ENCODE results near the gene CTPS2. TPM values are rescaled to one million over a fixed set of nuclear protein-coding genes. Genes with fewer than 3 reads are reported as not detected.
A peak's percentile ranks its signal among the peaks of the same experiment; 100 is the strongest.
"Not testable (repeated sequence)": the region's sequence is repeated elsewhere in the genome, so short reads cannot be mapped to it uniquely, and the experiment has no call there.

Gene CTPS2, protein sequence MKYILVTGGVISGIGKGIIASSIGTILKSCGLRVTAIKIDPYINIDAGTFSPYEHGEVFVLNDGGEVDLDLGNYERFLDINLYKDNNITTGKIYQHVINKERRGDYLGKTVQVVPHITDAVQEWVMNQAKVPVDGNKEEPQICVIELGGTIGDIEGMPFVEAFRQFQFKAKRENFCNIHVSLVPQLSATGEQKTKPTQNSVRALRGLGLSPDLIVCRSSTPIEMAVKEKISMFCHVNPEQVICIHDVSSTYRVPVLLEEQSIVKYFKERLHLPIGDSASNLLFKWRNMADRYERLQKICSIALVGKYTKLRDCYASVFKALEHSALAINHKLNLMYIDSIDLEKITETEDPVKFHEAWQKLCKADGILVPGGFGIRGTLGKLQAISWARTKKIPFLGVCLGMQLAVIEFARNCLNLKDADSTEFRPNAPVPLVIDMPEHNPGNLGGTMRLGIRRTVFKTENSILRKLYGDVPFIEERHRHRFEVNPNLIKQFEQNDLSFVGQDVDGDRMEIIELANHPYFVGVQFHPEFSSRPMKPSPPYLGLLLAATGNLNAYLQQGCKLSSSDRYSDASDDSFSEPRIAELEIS
- total RNA-seq (ENCODE audit: low replicate concordance) = 100 and 116 TPM in 2 replicates

DNA sequence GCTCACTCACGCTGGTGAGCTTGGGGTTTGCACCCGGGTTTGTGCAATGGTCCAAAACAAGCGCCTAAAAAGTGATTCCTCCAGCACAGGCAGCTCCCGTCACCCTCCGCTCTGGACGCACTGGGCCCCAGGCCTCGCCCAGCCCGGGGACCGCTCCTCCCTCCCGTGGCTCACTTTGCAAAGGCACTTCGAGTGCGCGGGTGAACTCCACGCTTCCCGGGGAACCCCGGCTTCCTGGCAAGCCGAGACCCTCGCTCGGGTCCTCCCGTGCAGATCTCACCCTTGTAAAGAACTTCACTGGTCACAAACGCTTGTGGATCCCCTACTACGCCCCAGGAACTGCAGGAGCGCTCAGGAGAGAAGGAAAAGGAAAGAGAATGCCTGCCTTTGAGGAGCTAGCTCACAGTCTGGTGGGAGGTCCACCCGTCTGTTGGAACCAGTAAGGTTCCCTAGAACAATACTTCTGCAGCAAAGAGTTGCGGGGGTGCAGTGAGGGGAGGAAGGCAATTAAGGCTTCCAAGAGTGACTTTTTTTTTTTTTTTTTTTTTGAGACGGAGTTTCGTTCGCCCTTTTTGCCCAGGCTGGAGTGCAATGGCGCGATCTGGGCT is at the start of gene CTPS2:
Gene CTPS2, minus strand, starts transcription at position 122 of the 608 bp plus-strand sequence. CDS start 9,767 bp downstream, outside the sequence.
- peaks cover 6% of the 10 kb centered on the region for H3F3A ChIP-seq (ENCODE audit: low read depth)
- peaks cover 14% of the 10 kb centered on the region for H3K27me3 Mint-ChIP-seq (ENCODE audit: insufficient read depth, low read depth)
- H3K9me3 ChIP-seq (ENCODE audit: low read depth) = no peaks in the 10 kb centered on the region
- peak; percentile 79 for DNase-seq (ENCODE audit: low spot score)
- H3K4me1 ChIP-seq = peaks cover 18% of the 10 kb centered on the region
- peak within 1 kb of the TSS; percentile 98 for H2AFZ ChIP-seq (replicated peaks)
- H3K36me3 ChIP-seq = no peaks in the 10 kb centered on the region
- H3K4me2 ChIP-seq = peak within 1 kb of the TSS; percentile 92
- peak within 1 kb of the TSS; percentile 85 for H3K9ac ChIP-seq
- H3K4me1 Mint-ChIP-seq = peaks cover 28% of the 10 kb centered on the region
- H3K27ac Mint-ChIP-seq = peak within 1 kb of the TSS; percentile 99
- peaks cover 59% of the 10 kb centered on the region for H3K79me2 ChIP-seq (ENCODE audit: low read depth)
- no peaks in the 10 kb centered on the region for H3K27me3 ChIP-seq
- H3K9me3 Mint-ChIP-seq = peaks cover 2% of the 10 kb centered on the region
- TF ChIP-seq, protein P1, sequence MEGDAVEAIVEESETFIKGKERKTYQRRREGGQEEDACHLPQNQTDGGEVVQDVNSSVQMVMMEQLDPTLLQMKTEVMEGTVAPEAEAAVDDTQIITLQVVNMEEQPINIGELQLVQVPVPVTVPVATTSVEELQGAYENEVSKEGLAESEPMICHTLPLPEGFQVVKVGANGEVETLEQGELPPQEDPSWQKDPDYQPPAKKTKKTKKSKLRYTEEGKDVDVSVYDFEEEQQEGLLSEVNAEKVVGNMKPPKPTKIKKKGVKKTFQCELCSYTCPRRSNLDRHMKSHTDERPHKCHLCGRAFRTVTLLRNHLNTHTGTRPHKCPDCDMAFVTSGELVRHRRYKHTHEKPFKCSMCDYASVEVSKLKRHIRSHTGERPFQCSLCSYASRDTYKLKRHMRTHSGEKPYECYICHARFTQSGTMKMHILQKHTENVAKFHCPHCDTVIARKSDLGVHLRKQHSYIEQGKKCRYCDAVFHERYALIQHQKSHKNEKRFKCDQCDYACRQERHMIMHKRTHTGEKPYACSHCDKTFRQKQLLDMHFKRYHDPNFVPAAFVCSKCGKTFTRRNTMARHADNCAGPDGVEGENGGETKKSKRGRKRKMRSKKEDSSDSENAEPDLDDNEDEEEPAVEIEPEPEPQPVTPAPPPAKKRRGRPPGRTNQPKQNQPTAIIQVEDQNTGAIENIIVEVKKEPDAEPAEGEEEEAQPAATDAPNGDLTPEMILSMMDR (IDR thresholded peaks at IDR 0.05) = no peak
- TF ChIP-seq EZH2phosphoT487 (IDR thresholded peaks at IDR 0.05) (no peak), EZH2 (IDR thresholded peaks at IDR 0.05) (peak; percentile 59)
- peaks cover 7% of the 10 kb centered on the region for H3K36me3 Mint-ChIP-seq
- peak within 1 kb of the TSS; percentile 94 for H3K4me3 Mint-ChIP-seq
- no peaks in the 10 kb centered on the region for H4K20me1 ChIP-seq (ENCODE audit: low read depth)
- H3K4me3 ChIP-seq = peak within 1 kb of the TSS; percentile 92
- H3K27ac ChIP-seq = peak within 1 kb of the TSS; percentile 81

DNA sequence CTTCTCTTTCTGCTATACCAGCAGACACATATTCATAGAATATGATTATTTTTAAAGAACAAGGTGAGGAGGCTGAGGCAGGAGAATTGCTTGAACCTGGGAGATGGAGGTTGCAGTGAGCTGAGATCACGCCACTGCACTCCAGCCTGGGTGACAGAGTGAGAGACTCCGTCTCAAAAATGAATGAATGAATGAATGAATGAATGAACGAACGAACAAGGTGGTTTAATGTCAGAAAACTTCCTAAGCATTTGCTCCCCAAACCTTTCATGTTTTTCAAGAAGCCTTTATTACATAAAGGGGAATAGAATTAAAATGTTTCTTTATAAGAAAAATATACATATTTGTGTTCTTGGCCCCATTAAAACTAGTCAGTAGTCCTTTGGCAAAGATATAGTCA is 49.0 kb upstream of the CTPS2 start:
- H3K9me3 Mint-ChIP-seq; H3K4me1 ChIP-seq; H3K9ac ChIP-seq; H3K27me3 ChIP-seq; H4K20me1 ChIP-seq (ENCODE audit: low read depth); DNase-seq (ENCODE audit: low spot score); H3K4me3 Mint-ChIP-seq; H3K9me3 ChIP-seq (ENCODE audit: low read depth); H3K4me2 ChIP-seq; H3K4me3 ChIP-seq; H3K27me3 Mint-ChIP-seq (ENCODE audit: insufficient read depth, low read depth); H2AFZ ChIP-seq (replicated peaks); H3K4me1 Mint-ChIP-seq; H3K27ac ChIP-seq; H3K27ac Mint-ChIP-seq; H3K79me2 ChIP-seq (ENCODE audit: low read depth); H3K36me3 ChIP-seq: not testable (repeated sequence)
- H3K36me3 Mint-ChIP-seq = peaks cover 12% of the 10 kb centered on the region
- H3F3A ChIP-seq (ENCODE audit: low read depth) = peaks cover 20% of the 10 kb centered on the region

DNA sequence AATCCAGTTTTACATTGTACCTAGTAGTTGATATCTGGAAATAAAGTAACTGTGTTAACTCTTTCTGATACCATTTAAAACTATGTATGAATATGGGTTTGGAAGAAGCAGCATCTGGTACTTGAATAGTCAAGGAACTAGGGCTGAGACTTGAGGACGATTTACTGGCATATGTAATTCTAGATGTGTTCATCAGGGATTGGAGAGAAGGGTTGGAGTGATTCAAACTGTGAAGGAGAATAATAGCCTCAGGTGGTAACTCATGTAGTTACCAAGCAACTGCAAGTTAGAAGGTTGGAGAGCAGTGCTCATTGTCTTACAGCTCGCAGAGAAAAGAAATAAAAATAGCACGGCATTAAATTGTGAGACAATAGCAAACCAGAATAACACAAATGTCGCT is 44.3 kb upstream of the CTPS2 start:
- H3K4me3 Mint-ChIP-seq = no peak overlapping the region
- no peaks in the 10 kb centered on the region for H3K79me2 ChIP-seq (ENCODE audit: low read depth)
- H3K27me3 ChIP-seq = no peaks in the 10 kb centered on the region
- TF ChIP-seq, protein P1 (IDR thresholded peaks at IDR 0.05) = no peak
- TF ChIP-seq EZH2phosphoT487 (IDR thresholded peaks at IDR 0.05) = no peak
- TF ChIP-seq EZH2 (IDR thresholded peaks at IDR 0.05) = no peak
- peaks cover 15% of the 10 kb centered on the region for H3K4me1 ChIP-seq
- H3K4me2 ChIP-seq = no peak overlapping the region
- no peak overlapping the region for H3K4me3 ChIP-seq
- no peaks in the 10 kb centered on the region for H3K9me3 Mint-ChIP-seq
- no peaks in the 10 kb centered on the region for H4K20me1 ChIP-seq (ENCODE audit: low read depth)
- no peaks in the 10 kb centered on the region for H3K27me3 Mint-ChIP-seq (ENCODE audit: insufficient read depth, low read depth)
- peak overlapping the region; percentile 46 for H3K27ac ChIP-seq
- peaks cover 22% of the 10 kb centered on the region for H3K4me1 Mint-ChIP-seq
- H3K36me3 Mint-ChIP-seq = peaks cover 36% of the 10 kb centered on the region
- DNase-seq (ENCODE audit: low spot score) = no peak
- peaks cover 19% of the 10 kb centered on the region for H3K36me3 ChIP-seq
- peaks cover 9% of the 10 kb centered on the region for H3F3A ChIP-seq (ENCODE audit: low read depth)
- no peak overlapping the region for H2AFZ ChIP-seq (replicated peaks)
- H3K9me3 ChIP-seq (ENCODE audit: low read depth) = no peaks in the 10 kb centered on the region
- H3K9ac ChIP-seq = no peak overlapping the region
- no peak overlapping the region for H3K27ac Mint-ChIP-seq

All from neural progenitor cell (in vitro differentiated cells).